Transverse colon (tissue), 4 donors: ENCODE measurements around the gene PEX14.

Experiments
- CTCF ChIP-seq, 5 experiments: fragments of 200-600 bp in 3 of 5; fragments of 450-650 bp in 2 of 5; sonication (generic) in 3 of 5; IDR thresholded peaks; 1 replicate in 2 of 5; 2 replicates in 3 of 5; pipeline ENCODE4 v1.5.1; 2016 to 2017; ENCODE audit warnings: antibody characterized with exemption in 5 of 5, inconsistent platforms in 3 of 5, mild to moderate bottlenecking in 2 of 5, moderate library complexity in 1 of 5
- EP300 ChIP-seq: sonication (generic); formaldehyde crosslinking; IDR thresholded peaks from one replicate; pipeline ENCODE4 v1.6.1; 2017; ENCODE audit warnings: antibody characterized with exemption, low read depth
- POLR2A ChIP-seq: fragments of 450-650 bp; IDR thresholded peaks from one replicate; pipeline ENCODE4 v1.6.1; 2016; ENCODE audit warnings: antibody characterized with exemption, mild to moderate bottlenecking, moderate library complexity
- POLR2AphosphoS5 ChIP-seq, 3 donors: sonication (generic); formaldehyde crosslinking; IDR thresholded peaks; one replicate each; pipeline ENCODE4 v1.6.1; 2016; ENCODE audit warnings: antibody characterized with exemption in 3 of 3

GRCh38 chr1:10459184-10459583 is 15.6 kb upstream of the PEX14 start:
- TF ChIP-seq CTCF (IDR thresholded peaks at IDR 0.05) = no peak
- TF ChIP-seq EP300 = no peak
- no peak for TF ChIP-seq POLR2A
- no peak for TF ChIP-seq POLR2AphosphoS5 (IDR thresholded peaks at IDR 0.05)
